Measurements from ENCODE around the gene LTF.
"Not testable (repeated sequence)": the region's sequence is repeated elsewhere in the genome, so short reads cannot be mapped to it uniquely, and the experiment has no call there.

The LTF gene

DNA sequence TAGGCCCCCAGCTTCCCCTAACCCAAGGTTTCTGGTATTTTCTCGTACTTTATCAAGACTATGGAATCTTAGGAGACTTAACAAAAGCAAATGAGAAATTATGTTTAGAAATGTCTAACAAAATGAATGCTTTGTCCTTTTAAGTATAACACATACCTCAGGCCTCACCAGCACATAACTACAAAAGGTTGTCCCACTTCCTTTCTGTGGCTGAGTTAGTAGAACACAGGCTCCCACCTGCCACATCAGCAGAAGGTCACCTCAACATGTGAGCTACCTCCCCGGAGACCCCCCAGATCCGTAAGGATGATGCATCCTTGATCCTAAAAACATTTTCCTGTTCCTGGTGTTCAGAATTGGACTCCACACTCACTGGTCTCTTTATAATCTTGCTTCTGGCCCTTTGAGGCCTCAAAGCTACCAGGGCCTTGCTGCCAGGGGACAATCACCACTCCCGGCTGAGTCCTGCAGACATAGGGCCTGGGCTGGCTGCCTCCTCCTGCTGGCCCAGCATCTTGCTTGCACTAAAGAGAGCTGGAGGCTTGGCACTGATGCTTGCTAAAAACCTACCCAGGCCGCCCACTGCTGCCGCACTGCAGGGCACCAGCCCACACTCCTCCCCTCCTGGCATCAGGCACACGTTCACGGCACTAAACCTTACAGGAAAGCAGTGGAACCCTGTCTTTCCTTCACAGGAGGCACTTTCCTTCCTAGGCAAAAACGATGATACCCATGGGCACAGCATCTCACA is 54.8 kb downstream of the LTF start:
- DNase-seq: no peak

DNA sequence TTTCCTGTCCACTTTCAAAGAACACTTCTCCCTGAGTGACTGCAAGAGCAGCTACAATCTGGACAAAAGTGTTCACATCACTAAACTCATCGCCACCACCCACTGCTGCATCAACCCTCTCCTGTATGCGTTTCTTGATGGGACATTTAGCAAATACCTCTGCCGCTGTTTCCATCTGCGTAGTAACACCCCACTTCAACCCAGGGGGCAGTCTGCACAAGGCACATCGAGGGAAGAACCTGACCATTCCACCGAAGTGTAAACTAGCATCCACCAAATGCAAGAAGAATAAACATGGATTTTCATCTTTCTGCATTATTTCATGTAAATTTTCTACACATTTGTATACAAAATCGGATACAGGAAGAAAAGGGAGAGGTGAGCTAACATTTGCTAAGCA is 55.9 kb downstream of the LTF start:
- no peak for DNase-seq

DNA sequence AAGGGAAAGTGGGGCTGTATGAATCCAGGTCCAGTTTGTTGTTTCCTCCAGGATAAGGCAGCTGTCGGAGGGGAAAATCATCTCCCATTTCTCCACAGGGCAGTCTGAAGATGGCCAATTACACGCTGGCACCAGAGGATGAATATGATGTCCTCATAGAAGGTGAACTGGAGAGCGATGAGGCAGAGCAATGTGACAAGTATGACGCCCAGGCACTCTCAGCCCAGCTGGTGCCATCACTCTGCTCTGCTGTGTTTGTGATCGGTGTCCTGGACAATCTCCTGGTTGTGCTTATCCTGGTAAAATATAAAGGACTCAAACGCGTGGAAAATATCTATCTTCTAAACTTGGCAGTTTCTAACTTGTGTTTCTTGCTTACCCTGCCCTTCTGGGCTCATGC is 56.7 kb downstream of the LTF start:
- no peak for DNase-seq

DNA sequence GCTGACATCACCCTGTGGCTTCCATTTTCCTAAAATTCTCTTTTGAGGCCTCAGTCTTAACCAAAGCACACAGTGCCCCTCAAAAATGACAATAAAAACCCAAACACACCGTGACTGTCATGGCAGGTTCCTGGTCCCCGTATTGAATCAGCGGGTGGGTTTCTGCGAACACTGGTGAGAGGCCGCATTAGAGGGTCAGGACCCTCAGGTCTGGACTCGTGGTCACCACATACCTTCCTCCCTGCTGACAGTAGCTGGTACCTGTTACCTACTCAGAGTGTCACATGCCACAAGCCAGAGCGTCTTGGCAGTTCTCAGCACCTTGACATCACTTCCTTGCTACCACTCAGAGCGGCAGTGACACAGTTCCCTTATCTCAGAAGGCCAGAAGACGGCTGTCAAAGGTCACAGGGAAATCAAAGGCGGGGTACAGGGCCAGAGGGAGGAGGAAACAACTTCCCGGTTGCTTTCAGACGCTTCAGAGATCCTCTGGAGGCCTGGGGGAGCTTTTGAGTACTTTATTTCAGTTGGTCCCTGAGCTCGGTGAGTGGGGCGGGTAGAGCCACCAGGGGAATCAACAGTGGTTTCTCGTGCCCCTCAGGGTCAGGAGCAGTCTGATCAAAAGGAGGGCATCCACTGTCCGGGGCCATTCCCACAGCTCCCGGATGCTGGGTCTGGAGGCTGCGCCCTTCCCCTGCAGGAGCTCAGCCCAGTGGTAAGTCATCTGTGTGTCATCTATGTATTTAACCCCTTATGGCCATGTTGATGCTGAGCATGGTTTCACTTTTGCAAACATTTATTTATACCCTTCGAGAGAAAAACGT is 57.7 kb downstream of the LTF start, which contains the start of the genes CCR5AS and CCRL2:
Gene CCR5AS (minus strand): TSS at position 279 of the 824 bp plus-strand sequence.
Gene CCRL2 (plus strand): TSS at position 472 of the 824 bp plus-strand sequence. CDS start 821 bp downstream, outside the sequence.
- peak; percentile 63 for DNase-seq

DNA sequence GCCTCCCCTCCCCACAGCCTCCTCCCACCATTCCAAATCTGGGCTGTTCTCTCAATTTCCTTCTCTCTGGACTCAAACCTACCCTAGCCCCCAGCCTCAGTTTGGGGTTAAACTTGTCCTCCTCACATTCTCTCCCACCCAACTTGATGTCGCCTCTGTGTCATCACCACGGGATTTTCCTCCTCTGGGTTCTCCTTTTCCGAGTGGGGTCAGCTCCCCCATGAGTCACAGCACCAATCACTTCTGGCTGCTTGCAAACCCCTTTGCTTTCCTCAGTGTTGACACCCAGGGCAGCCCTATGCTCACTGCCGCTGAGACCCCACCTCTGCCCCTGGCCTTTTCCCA is 58.3 kb downstream of the LTF start:
- no peak for DNase-seq

DNA sequence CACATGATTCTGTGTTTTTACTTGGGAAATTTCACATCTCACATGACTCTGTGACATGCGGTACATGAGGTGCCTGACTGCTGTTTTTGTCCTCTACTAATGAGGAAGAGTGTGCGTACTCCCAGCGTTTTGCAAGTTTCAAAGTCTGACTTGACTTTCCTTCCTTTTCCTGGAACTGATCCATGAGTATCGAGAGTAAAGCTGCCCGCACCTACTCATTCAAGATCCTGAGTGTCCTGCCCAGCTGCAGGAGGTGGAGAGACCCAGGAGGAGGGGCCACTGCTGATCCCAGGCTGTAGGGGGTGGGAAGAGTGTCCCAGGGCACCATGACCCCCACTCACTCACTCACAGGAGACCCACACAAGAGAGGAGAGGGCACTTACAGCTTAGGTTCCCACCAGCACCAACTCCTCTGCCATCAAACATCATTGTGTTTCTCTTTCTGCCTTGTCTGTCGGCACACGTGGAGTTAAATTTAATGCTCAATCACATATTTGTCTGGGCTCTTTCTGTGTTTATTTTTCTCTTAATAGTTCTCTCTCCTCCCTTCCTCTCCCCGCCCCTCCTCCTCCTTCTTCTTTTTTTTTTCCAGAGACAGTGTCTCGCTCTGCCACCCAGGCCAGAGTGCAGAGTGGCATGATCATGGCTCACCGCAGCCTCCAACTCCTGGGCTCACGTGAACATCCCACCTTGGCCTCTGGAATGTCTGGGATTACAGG is 59.2 kb downstream of the LTF start:
- peak; percentile 39 for DNase-seq

DNA sequence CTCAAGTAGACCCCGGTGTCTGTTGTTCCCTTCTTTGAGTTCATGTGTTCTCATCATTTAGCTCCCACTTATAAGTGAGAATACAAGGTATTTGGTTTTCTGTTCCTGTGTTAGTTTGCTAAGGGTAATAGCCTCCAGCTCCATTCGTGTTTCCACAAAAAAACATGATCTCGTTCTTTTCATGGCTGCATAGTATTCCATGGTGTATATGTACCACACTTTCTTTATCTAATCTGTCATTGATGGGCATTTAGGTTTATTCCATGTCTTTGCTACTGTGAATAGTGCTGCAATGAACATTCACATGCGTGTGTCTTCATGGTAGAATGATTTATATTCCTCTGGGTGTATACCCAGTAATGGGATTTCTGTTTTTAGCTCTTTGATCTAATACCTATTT is 61.8 kb downstream of the LTF start:
- not testable (repeated sequence) for DNase-seq

DNA sequence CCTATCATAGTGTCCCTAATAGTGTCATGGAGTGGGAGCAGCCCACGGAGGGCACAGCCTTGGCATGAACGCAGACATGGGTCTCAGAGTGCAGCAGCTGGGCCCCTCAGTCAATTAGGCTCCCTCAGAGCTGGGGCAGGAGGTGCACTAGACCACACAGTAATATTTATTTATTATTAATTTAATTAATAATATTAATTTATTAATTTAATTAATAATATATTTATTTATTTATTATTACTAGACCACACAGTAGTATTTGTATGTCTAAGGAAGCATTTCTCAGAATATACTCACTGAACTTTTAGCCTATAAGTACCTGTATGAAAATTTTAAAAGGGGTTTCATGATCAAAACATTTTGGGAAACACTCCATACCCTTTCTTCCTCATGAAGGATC is 63.1 kb downstream of the LTF start:
- no peak for DNase-seq

DNA sequence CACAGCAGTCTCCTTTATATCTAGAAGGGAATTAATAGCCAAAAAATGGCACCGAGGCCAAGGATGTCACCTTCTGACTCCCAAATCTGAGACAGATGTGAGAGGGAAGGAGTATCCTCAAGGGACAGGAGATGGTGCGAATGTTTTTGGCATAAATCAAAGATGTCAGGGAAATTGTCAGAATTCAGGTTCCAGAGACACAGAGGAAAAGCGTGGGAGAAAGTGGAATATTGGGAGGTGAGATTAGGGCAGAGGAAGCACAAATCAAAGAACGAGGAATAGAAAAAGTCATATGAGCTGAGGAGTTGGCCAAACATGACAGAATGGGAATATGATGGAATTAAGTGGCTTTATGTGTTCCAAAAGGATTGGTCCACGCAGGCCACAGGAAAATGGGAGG is 63.9 kb downstream of the LTF start:
- DNase-seq: no peak

DNA sequence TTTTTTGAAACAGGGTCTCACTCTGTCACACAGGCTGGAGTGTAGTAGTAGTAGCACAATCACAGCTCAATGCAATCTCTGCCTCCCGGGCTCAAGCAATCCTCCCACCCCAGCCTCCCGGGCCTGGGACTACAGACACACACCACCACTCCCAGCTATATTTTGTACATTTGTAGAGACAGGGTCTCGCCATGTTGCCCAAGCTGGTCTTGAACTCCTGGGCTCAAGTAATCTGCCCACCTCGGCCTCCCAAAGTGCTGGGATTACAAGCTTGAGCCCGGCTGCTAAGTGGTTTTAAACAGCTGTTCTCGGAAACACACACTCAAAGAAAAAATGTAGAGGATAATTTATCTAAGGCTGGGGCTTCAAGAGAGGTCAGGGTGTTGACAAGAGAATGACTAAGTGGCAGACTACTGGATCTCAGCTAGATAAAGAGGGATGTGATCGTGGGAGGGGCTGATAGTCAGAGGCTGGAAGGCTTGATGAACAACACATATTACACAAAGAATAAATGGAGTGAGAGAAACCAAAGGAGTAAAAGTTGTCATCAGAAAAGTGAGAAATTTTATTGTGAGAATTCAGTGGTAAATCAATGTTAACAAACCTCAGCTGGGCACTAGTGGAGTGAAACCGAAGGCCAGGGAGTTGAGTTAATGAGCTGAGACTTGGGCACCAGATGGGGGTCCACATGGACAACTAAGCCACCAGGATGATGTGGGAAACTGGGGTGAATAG is 64.5 kb downstream of the LTF start:
- DNase-seq: peak; percentile 37

DNA sequence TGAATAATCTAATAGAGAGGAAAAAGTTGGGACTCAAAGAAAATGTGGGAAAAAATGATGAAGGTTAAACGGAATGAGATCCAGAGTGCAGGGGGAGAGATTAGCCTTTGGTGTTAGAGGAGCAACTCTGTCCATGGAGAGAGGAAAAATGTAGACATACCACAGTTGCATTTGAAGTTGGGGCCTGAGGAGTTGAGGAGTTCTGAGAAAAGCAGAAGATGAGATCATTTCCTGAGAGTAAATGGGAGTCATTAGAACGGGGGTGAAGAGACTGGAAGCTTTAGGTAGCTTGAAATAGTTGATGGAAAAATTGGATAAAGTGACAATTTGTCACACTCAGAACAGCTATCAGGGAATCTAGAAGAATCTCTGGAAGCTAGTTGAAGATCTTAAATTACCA is 65.1 kb downstream of the LTF start:
- DNase-seq: no peak

DNA sequence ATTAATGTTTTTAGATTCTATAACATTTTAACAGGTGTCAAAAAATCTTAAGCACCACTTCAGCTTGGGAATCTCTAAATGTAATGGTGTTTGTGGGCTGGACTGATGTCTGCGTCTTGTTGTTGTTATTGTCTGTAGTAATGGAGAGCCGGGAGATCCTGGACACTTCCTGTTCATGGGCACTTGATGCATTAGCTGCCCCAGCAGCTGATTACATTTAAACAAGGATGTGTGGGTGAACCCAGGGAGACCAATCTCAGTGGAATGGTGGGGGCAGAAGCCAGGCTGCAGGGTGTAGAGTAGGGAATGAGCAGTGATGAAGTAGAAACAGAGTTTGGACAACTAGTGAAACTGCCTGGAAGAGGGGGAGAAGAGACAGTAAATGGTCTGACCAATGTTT is 65.6 kb downstream of the LTF start:
- DNase-seq: no peak

DNA sequence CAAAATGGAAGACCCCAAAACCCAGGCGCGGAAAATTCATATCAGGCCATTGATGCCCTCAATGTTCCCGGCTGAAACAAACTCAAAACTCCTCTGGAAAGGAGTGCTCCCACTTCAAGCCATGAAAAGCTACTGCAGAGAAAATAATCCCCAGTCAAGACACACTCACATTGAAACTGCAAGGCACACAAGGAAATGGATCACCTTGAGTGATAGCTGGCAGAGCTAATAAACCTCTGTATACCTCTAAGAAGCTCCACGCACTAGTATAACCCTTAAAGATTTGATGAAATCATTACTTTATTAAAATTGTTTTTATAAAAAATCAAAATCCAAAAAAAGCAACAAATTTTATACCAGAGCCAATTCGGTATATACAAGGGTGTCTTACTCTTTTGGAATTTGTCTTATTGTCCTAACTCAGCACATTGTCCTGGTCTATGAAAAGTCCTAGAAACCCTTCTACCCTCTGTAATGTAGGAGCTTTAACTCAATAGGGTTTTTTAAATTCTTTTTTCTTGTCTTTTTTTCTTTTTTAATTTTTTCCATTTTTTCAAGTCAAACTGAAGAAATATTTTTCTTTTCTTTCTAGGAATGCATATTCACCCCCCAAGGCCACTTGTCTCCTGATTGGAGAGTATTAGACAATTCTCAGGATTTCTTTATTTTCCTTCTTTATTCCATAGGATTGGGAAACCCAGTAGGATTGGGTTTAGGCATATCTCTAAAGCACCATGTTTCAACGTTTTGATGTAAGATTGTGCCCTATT is 66.3 kb downstream of the LTF start:
- no peak for DNase-seq

DNA sequence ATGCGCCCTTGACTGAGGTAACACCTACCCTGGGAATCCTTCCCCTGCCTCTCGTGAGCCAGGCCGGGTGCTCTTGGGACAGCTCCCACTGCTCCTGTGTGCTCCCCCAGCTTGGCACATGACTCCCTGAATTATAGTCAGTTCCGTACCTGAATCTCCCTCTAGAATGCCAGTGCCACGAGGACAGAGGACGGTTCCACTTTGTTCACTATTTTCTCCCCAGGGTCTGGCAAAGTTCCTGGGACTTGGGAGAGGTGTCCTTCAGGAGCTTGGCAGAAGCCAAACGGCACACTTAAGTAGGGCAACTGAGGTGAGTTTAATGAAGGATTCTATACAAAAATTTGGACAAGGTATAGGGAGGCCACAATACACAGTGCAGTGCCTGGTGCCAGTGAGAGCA is 67.6 kb downstream of the LTF start:
- DNase-seq: no peak

DNA sequence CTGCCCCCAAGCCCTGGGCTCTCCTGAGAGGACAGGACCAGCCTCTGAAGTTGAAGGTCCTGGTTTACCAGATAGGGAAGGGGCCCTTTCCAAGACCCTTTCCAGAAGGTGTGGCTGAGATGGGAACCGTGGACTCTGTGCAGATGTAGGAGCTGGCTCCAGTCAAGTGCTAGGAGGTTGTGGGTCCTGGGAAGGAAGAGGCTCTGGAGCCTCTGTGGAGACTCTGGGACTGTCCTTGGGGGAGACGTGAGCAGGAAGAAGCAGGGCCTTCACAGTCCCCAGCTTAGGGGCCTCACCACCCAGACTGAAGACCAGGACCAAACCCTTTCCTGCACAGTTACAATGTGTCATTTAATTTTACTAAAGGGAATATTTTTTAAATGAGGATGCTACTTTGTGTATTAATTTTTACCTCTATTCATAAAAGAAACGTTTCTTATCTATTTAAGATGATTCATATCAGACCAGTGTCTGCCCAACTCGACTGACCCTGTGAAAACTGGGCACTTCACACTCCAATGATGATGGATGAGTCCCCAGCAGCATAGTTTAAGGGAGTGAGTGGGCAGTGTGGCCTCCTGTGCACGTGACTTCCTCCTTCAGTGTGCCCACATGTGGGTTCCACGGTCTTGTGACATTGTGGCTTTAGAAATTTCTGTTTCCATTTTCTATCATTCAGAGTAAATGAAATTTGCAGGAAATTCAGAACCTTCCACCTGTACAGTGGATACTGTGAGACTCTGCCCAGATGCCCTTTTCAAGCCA is 68.8 kb downstream of the LTF start:
- DNase-seq: peak; percentile 33

DNA sequence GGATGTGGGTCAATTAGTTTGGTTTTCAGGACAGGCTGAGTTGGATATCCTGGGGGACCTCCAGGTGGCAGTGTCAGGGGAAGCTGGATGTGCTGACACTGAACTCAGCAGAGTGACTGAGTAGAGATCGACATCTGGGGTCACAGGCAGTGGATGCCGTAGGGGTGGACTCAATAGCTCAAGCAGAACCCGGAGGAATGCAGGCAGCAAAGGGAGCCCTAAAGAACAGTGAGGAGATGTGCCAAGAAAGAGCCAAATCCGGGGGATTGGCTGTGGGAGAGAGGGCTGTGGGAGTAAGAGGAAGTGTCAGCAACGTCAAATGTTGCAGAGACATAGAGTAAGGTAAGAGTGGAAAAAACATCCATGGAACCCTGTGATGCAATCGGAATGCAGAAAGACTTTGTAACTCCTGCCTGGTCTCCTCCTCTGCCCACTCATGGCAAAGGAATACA is 69.5 kb downstream of the LTF start:
- DNase-seq: peak; percentile 60

DNA sequence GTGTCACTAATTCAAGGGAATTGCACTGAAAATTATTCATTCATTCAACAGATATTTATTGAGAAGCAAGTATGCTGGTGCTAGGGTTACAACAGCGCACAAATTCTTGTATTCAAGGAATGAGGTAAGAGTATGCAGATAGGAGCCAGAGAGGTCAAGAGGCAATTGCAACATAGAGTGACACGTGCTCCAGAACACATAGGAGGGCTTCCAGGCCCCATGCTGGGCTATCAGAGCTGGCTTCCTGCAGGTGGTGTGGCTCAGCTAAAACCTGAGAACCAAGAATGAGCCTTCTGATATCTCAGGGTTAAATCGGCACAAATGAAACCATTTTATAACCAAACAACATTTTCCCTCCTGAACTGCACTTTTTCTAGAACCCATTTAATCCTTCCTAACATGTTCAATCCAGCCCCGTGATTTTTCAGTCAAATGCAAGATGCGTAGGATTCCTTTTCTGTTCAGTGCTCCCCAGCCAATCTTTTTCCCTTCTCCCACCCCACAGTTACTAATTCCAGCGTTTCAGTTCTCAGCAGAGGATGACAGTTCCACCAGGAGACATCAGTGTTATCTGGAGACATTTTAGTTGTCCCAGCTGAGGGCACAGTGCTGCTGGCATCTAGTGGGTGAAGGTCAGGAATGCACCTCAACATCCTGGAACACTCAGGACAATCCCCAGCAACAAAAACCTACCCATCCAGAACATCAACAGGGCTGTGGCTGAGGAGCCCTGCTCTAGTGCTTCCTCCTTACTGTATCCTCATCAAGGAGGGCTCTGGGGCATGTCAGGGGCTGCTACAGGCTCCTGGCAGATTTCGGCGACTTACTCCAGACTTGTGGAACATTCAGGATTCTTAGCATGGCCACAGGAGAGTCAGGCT is 70.9 kb downstream of the LTF start:
- DNase-seq: no peak

DNA sequence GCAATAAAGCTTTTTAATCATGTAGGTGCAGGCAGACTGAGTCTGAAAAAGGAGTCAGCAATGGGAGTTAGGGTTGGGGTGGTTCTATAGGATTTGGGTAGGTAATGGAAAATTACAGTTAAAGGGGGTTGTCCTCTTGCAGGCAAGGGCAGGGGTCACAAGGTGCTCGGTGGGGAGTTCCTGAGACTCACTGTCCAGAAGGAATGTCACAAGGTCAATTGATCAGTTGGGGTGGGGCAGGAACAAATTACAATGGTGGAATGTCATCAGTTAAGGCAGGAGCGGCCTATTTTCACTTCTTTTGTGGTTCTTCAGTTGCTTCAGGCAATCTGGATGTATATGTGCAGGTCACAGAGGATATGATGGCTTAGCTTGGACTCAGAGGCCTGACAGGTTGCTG is 71.7 kb downstream of the LTF start:
- no peak for DNase-seq

DNA sequence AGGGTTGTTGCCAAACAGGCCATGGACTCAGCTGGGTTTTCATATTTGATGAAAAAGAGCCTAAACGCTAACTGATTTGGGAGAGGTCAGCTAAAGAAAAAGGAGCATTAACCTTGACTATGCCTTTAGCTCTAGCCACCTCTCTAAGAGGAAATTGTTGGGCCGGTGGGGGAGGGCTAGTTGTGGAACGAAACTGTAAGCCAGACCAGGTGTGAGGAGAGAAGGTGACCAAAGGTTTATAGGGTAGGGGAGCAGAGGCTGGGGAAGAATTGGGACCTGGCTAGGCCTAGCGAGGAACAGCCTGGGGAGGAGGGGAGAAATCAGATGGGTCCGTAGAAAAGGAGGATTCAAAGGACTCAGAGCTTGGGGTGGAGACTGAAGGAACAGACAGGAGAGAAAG is 73.2 kb downstream of the LTF start:
- not testable (repeated sequence) for DNase-seq

DNA sequence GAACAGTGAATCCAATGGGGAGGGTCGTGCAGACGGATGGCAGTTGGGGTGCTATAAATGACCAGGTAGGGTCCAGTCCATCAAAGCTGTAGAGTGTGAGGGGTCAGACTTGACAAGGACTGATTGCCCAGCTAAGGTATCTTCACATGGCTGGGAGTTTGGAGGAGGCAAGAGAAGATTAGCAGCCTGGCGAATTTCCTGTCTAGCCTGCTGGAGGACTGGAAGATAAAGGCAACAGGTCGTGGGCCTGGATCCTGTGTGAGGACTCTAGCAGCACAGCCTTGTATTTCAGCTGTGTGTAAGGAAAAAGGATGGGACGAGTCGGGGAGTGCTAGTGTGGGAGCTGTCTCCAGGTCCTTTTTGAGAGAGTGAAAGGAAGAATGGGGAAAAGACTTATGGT is 75.4 kb downstream of the LTF start:
- no peak for DNase-seq

Measured in kidney glomerular epithelial cell (primary cell).